Spleen (tissue), 7 donors: ENCODE measurements around the gene CNDP1.

Experiments
- POLR2A ChIP-seq, 3 donors: fragments of 450-650 bp; IDR thresholded peaks; one replicate each; pipeline ENCODE4 v1.5.1; 2017; ENCODE audit warnings: antibody characterized with exemption in 3 of 3, mild to moderate bottlenecking in 1 of 3
- POLR2AphosphoS5 ChIP-seq, 3 donors: sonication (generic); formaldehyde crosslinking; IDR thresholded peaks; one replicate each; pipeline ENCODE4 v1.5.1; 2017; ENCODE audit warnings: antibody characterized with exemption in 3 of 3
- TF ChIP-seq, protein P1 (sequence below), 11 experiments: fragments of 200-600 bp in 7 of 11; fragments of 450-650 bp in 4 of 11; sonication (generic) in 4 of 11; IDR thresholded peaks in 8 of 11; conservative IDR thresholded peaks in 3 of 11; 1 replicate in 7 of 11; 2 replicates in 4 of 11; pipeline versions ENCODE4 v1.4.0 to v1.8.0; 2016 to 2021; ENCODE audit warnings: antibody characterized with exemption in 11 of 11, inconsistent platforms in 4 of 11, mild to moderate bottlenecking in 1 of 11
- donor health status: DM: no; HTN: no; CAD: no; lungs with moderate emphysema.
- donor health status: DM: no; HTN: no; CAD: no.
- donor health status: DM: no; HTN: no; CAD: no.

DNA sequence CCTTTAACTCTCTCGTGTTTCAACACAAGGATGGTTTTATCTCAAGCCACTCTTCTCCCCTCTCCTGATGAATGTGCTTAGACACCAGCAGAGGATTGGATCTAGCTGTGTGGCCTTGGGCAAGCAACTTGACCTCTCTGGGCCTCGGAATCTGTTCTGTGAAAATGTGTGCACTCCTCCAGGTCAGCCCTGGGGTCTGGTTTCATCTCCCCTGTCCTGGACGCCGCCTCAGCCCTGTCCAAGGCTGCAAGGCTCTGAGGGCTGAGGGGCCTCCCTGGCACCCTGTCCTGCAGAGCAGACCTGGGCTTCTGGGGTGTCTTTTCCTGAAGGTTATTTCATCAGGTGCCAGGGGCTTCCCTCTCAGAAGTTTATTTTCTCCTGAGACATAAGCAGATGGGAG is 28.5 kb downstream of the CNDP1 start:
- TF ChIP-seq, protein P1, sequence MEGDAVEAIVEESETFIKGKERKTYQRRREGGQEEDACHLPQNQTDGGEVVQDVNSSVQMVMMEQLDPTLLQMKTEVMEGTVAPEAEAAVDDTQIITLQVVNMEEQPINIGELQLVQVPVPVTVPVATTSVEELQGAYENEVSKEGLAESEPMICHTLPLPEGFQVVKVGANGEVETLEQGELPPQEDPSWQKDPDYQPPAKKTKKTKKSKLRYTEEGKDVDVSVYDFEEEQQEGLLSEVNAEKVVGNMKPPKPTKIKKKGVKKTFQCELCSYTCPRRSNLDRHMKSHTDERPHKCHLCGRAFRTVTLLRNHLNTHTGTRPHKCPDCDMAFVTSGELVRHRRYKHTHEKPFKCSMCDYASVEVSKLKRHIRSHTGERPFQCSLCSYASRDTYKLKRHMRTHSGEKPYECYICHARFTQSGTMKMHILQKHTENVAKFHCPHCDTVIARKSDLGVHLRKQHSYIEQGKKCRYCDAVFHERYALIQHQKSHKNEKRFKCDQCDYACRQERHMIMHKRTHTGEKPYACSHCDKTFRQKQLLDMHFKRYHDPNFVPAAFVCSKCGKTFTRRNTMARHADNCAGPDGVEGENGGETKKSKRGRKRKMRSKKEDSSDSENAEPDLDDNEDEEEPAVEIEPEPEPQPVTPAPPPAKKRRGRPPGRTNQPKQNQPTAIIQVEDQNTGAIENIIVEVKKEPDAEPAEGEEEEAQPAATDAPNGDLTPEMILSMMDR (IDR thresholded peaks at IDR 0.05 in 8 of 11, conservative IDR thresholded peaks at IDR 0.05 in 3 of 11), result no peak
- no peak for TF ChIP-seq POLR2A (IDR thresholded peaks at IDR 0.05)
- TF ChIP-seq POLR2AphosphoS5 (IDR thresholded peaks at IDR 0.05), result no peak
